ENCODE data around the gene HLX. TPM values are rescaled to one million over a fixed set of nuclear protein-coding genes. Genes with fewer than 3 reads are reported as not detected.

Gene HLX
- total RNA-seq, 2 experiments from 2014 or later = 0.77 TPM; not detected in 1

- ATAC-seq (no peak), DNase-seq (no peak)
- no peaks in the 10 kb centered on the region for H3K9me3 Mint-ChIP-seq (ENCODE audit: low read depth)
- H3K4me3 Mint-ChIP-seq = no peak overlapping the region
- H3K4me1 Mint-ChIP-seq = peaks cover 1% of the 10 kb centered on the region
- H3K36me3 Mint-ChIP-seq = no peaks in the 10 kb centered on the region
- H3K27me3 Mint-ChIP-seq = peaks cover 67% of the 10 kb centered on the region
- CTCF ChIA-PET = no interaction called here
- H3K27ac Mint-ChIP-seq = no peak overlapping the region
Measured at GRCh38 chr1:220886470-220887201, 7.4 kb downstream of the HLX start.

- Mint-ChIP-seq H3K4me1 (peaks cover 2% of the 10 kb centered on the region), H3K36me3 (no peaks in the 10 kb centered on the region), H3K27me3 (peaks cover 67% of the 10 kb centered on the region), H3K27ac (no peak overlapping the region), H3K4me3 (no peak overlapping the region), H3K9me3 (ENCODE audit: low read depth) (no peaks in the 10 kb centered on the region)
- DNase-seq (no peak), ATAC-seq (no peak)
- CTCF ChIA-PET = no interaction called here
Measured at GRCh38 chr1:220887202-220887519, 7.9 kb downstream of the HLX start.

DNA sequence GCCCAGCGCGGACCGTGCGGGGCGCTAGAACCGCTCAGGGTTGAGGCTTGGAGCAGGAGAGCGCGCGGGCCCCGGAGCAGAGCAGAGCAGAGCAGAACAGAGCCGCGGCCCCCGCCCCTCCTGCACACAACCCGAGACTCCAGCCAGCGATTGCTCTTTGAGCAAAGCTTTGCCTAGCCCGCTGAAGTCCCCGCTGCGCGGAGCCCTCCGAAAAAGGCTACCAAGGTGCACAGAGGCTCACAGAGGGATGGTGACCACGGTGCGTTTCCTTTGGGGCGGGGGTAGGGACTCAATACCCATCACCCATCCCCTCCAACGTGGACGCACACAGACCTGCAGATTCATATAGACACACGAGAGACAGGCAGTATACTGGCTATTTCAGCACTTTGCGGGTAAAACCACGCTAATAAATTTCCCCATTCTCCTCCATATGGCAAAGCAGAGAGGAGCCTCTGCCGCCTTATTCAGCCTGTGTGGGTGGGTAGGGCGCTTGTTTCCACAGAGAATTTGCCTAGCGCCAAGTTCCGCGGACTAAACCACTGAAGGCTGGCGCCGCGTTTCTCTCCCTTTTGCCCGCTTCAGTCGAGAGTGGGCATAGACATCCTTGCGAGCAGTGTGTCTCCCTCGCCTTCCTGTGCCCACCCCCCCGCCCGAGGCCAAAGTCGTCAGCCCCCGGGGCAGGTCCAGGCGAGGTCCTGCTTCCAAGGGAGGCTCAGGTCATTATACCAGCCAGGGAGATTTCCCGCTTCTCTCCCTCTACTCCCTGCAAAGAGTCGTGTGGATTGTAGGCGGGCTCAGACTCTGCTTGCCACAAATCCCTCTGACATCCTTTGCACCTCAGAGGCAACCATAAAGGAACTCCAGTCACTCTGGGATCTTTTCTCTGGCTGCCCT lies 8.5 kb downstream of the HLX start:
- Mint-ChIP-seq H3K4me1 (peaks cover 2% of the 10 kb centered on the region), H3K27me3 (peaks cover 69% of the 10 kb centered on the region), H3K4me3 (no peak overlapping the region), H3K9me3 (ENCODE audit: low read depth) (no peaks in the 10 kb centered on the region), H3K36me3 (no peaks in the 10 kb centered on the region), H3K27ac (no peak overlapping the region)
- DNase-seq (no peak), ATAC-seq (no peak)
- CTCF ChIA-PET = no interaction called here

DNA sequence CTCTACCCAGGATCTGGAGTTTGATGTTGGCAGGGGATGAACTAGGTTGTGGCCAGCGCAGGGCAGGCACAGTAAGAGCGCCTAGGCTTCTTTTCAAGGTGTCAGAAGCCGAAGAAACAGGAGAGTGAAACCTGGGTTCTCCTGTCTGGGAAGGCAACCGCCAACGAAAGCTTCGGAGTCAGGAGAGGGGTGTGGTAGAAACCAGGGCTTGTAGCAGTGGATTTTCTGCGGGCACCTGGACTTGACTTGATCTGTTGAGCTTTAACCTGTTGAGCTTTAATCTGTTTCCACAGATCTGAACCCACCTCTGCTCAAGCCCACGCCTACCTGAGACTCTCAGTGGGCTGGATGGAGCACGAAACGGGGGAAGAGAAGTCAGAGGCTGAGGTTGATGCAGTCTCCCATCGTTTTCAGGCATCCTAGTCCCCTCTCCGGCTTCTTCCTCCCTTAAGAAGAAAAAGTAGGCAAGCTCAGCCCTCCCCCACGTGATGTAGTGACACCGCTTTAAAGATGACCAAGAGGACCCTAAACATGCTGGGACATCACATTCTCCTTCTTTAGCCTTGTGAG lies 9.3 kb downstream of the HLX start:
- Mint-ChIP-seq H3K4me1 (peaks cover 4% of the 10 kb centered on the region), H3K27ac (no peak overlapping the region), H3K27me3 (peaks cover 72% of the 10 kb centered on the region), H3K36me3 (no peaks in the 10 kb centered on the region), H3K9me3 (ENCODE audit: low read depth) (no peaks in the 10 kb centered on the region), H3K4me3 (no peak overlapping the region)
- DNase-seq = no peak
- ATAC-seq = no peak
- CTCF ChIA-PET = no interaction called here

- no peak for ATAC-seq
- no peak overlapping the region for H3K4me3 Mint-ChIP-seq
- H3K9me3 Mint-ChIP-seq (ENCODE audit: low read depth) = no peaks in the 10 kb centered on the region
- H3K27ac Mint-ChIP-seq = no peak overlapping the region
- DNase-seq = no peak
- H3K36me3 Mint-ChIP-seq = no peaks in the 10 kb centered on the region
- H3K27me3 Mint-ChIP-seq = peaks cover 77% of the 10 kb centered on the region
- peaks cover 4% of the 10 kb centered on the region for H3K4me1 Mint-ChIP-seq
- CTCF ChIA-PET = no interaction called here
Measured at GRCh38 chr1:220889333-220889732, 10.1 kb downstream of the HLX start.

DNA sequence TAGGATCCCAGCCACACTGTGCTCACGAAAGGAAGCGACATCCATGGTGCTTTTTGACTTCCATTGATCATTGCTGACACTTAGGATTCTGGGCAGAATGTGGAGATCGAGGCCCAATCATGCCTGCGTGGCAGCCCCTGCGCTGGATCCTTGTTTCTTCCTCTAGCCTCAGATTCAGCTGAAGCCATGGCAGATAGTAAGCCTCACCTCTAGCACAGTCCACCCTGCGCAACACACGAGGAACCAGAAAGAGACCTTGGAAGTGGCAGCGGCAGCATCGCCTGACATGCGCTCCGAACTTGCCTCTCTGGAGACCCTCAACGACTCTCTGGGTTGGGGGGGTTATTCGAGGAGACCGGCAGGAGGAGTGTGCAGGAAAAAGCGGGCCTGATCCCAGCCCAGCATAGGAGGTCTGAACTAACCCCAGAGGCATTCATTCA lies 10.6 kb downstream of the HLX start:
- CTCF ChIA-PET = no interaction called here
- Mint-ChIP-seq H3K27me3 (peaks cover 82% of the 10 kb centered on the region), H3K36me3 (no peaks in the 10 kb centered on the region), H3K9me3 (ENCODE audit: low read depth) (no peaks in the 10 kb centered on the region), H3K4me3 (no peak overlapping the region), H3K27ac (no peak overlapping the region), H3K4me1 (peaks cover 4% of the 10 kb centered on the region)
- ATAC-seq (no peak), DNase-seq (no peak)

DNA sequence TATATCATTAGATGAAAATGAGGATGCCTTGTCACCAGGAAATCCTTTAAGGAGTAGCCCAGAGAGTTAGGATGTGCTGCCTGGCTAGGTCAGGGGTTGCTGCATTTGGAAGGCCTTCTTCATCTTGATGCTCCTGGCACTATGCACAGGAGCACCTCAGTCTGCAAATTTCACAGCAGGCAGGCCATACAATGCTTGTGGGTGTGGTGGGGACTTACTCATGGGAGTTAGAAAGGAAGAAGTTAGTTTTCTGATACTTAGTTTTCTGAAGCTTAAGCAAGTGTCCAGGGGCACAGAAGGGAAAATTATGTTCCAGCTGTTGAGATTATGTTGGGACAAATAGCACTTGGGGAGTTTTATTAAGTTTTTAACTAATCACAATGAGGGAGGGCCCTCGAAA lies 11.4 kb downstream of the HLX start:
- H3K36me3 Mint-ChIP-seq = no peaks in the 10 kb centered on the region
- ATAC-seq = no peak
- H3K4me1 Mint-ChIP-seq = peaks cover 4% of the 10 kb centered on the region
- peaks cover under 1% of the 10 kb centered on the region for H3K9me3 Mint-ChIP-seq (ENCODE audit: low read depth)
- DNase-seq = no peak
- H3K27ac Mint-ChIP-seq = no peak overlapping the region
- no peak overlapping the region for H3K4me3 Mint-ChIP-seq
- CTCF ChIA-PET = no interaction called here
- H3K27me3 Mint-ChIP-seq = peaks cover 82% of the 10 kb centered on the region

DNA sequence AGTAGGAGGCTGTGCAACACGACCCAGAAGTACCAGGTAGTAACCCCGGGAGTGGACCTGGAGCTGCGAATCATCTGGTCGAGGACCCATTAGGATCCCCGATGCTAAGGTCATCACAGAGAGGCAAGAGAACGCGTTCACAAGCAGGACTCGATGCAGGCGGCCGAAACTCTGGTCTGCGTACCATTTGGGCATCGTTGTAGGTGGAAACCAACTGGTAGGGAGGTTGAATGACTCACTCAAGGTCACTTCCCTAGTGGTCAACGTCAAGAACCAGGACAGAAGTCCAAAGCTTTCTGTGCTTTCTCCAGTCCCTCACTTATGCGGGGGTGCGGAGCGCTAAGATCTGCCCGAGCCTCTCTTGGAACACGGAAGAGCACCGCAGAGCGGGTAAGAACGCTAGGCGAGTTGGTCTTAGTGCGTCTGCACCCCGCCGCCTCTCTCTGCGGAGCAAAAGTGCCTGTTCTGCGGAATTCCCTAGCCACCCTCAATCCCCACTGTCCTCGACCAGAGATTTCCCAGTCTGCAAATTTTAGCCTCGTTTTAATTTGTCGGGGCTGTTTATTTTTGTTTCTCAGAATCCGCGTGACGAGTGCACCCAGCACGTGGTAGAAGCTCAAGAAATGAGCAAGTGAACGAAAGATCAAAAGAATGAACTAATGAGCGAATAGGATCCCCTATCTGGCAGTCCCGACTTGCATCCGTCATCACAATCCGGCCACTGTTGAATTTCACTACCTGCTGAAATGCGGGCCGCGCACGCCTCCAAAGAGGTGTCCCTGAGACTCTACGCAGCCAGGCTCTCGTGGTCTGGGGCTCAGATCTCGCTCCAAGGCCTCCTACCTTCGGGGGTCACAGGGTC lies 12.2 kb downstream of the HLX start:
- Mint-ChIP-seq H3K27me3 (peaks cover 74% of the 10 kb centered on the region), H3K36me3 (no peaks in the 10 kb centered on the region), H3K4me3 (no peak overlapping the region), H3K9me3 (ENCODE audit: low read depth) (peaks cover 4% of the 10 kb centered on the region), H3K4me1 (peaks cover 4% of the 10 kb centered on the region), H3K27ac (no peak overlapping the region)
- ATAC-seq (no peak), DNase-seq (no peak)
- CTCF ChIA-PET = no interaction called here

- peaks cover 4% of the 10 kb centered on the region for H3K4me1 Mint-ChIP-seq
- peaks cover 74% of the 10 kb centered on the region for H3K27me3 Mint-ChIP-seq
- CTCF ChIA-PET = no interaction called here
- DNase-seq (no peak), ATAC-seq (no peak)
- H3K27ac Mint-ChIP-seq = no peak overlapping the region
- no peak overlapping the region for H3K4me3 Mint-ChIP-seq
- H3K9me3 Mint-ChIP-seq (ENCODE audit: low read depth) = peaks cover 4% of the 10 kb centered on the region
- H3K36me3 Mint-ChIP-seq = no peaks in the 10 kb centered on the region
Measured at GRCh38 chr1:220892086-220892376, 12.8 kb downstream of the HLX start.

GRCh38 chr1:220892997-220893700 lies 13.9 kb downstream of the HLX start:
- ATAC-seq (no peak), DNase-seq (no peak)
- H3K27ac Mint-ChIP-seq = no peak overlapping the region
- H3K4me3 Mint-ChIP-seq = no peak overlapping the region
- peaks cover 67% of the 10 kb centered on the region for H3K27me3 Mint-ChIP-seq
- H3K9me3 Mint-ChIP-seq (ENCODE audit: low read depth) = peaks cover 4% of the 10 kb centered on the region
- no peaks in the 10 kb centered on the region for H3K36me3 Mint-ChIP-seq
- H3K4me1 Mint-ChIP-seq = peaks cover 4% of the 10 kb centered on the region
- CTCF ChIA-PET = no interaction called here

- CTCF ChIA-PET = no interaction called here
- Mint-ChIP-seq H3K4me1 (peaks cover 4% of the 10 kb centered on the region), H3K27me3 (peaks cover 62% of the 10 kb centered on the region), H3K36me3 (no peaks in the 10 kb centered on the region), H3K9me3 (ENCODE audit: low read depth) (peaks cover 4% of the 10 kb centered on the region), H3K27ac (no peak overlapping the region), H3K4me3 (no peak overlapping the region)
- DNase-seq = no peak
- no peak for ATAC-seq
Measured at GRCh38 chr1:220893701-220894024, 14.4 kb downstream of the HLX start.

DNA sequence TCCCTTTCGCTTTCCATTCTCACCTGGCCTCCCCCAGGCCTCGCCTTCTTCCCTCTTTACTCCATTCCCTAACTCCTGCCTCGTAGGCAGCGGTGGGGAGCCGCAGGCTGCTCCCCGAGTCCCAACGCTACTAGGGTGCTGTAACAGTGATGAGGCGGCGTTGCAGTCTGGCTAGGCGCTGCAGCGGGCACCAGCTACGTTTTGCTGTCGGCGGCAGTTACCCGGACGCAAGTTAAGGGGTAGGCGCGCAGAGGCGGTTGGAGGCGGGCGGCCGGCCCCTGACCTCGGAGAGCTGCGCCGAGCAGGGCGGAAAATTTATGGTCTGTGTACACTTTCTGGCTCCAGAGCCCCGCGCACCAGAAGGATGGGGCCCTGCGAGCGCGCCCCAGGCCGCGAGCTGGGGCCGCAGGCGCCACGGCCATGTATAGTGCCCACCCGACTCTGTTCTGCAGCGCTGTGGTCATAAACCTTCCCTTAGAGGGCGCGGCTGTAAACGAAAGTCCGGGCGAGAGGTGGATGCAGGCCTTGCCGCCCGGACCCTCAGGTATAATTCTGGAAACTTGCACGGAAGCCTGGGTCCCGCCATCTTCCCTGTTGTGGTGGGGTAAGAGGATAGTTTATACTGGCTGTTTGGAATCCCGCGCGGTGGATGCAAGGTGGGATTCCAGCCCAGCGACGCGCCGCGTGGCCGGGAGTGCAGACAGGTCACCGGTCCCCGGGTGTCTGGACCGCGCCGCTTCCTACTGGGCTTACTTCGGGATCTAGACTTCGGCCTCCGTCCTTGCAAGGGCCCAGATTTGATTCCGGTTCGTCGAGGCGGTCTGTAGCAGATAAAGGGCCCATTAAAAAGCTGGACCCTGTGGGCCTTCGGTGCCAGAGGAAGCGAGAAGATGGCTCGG lies 15.0 kb downstream of the HLX start:
- peaks cover 4% of the 10 kb centered on the region for H3K9me3 Mint-ChIP-seq (ENCODE audit: low read depth)
- H3K4me1 Mint-ChIP-seq = peaks cover 4% of the 10 kb centered on the region
- no peak for ATAC-seq
- no peaks in the 10 kb centered on the region for H3K36me3 Mint-ChIP-seq
- H3K27ac Mint-ChIP-seq = no peak overlapping the region
- DNase-seq = no peak
- peaks cover 56% of the 10 kb centered on the region for H3K27me3 Mint-ChIP-seq
- H3K4me3 Mint-ChIP-seq = no peak overlapping the region
- CTCF ChIA-PET = no interaction called here
